H9 (cell line): Measurements from ENCODE around the gene LMBRD2. TPM values are rescaled to one million over a fixed set of nuclear protein-coding genes. Genes with fewer than 3 reads are reported as not detected.

ENCODE experiments used
- DNase-seq: peaks from one replicate; pipeline ENCODE4 v3.0.0-alpha.2; 2017
- H2AFZ ChIP-seq: one replicate; pipeline ENCODE4 v1.6.1; 2013; ENCODE audit warnings: mild to moderate bottlenecking, low read length, control low read depth, moderate library complexity
- H2AK5ac ChIP-seq: 2 replicates; pipeline ENCODE4 v1.6.1; 2013; ENCODE audit warnings: low read length, control low read depth, mixed read lengths; ENCODE audit not compliant: insufficient read length
- H2BK120ac ChIP-seq: one replicate; pipeline ENCODE4 v1.6.1; 2013; ENCODE audit warnings: low read depth, mild to moderate bottlenecking, low read length, control low read depth, inconsistent platforms; ENCODE audit not compliant: poor library complexity, severe bottlenecking
- H2BK12ac ChIP-seq: 2 replicates; pipeline ENCODE4 v1.6.1; 2013; ENCODE audit warnings: low read length, control low read depth, mixed read lengths, low read depth; ENCODE audit not compliant: insufficient read length
- H2BK15ac ChIP-seq: 2 replicates; pipeline ENCODE4 v1.6.1; 2013; ENCODE audit warnings: low read depth, low read length, control low read depth
- H2BK20ac ChIP-seq: one replicate; pipeline ENCODE4 v1.6.1; 2013; ENCODE audit warnings: low read depth, mild to moderate bottlenecking, low read length, control low read depth, inconsistent platforms; ENCODE audit not compliant: poor library complexity, severe bottlenecking
- H2BK5ac ChIP-seq: 2 replicates; pipeline ENCODE4 v1.6.1; 2013; ENCODE audit warnings: low read length, control low read depth, mixed read lengths; ENCODE audit not compliant: insufficient read length
- H3K14ac ChIP-seq: 2 replicates; pipeline ENCODE4 v1.6.1; 2013; ENCODE audit warnings: low read length, control low read depth; ENCODE audit not compliant: insufficient read depth
- H3K18ac ChIP-seq: 2 replicates; pipeline ENCODE4 v1.6.1; 2013; ENCODE audit warnings: low read depth, mild to moderate bottlenecking, mixed read lengths, low read length, control low read depth; ENCODE audit not compliant: insufficient read length
- H3K23ac ChIP-seq: 2 replicates; pipeline ENCODE4 v1.6.1; 2013; ENCODE audit warnings: low read length, control low read depth, mixed read lengths, low read depth; ENCODE audit not compliant: insufficient read length
- H3K23me2 ChIP-seq: 2 replicates; pipeline ENCODE4 v1.6.1; 2013; ENCODE audit warnings: low read depth, mild to moderate bottlenecking, mixed read lengths, low read length, control low read depth; ENCODE audit not compliant: insufficient read length, poor library complexity, severe bottlenecking
- H3K27ac ChIP-seq: 2 replicates; pipeline ENCODE4 v1.5.1; 2013; ENCODE audit warnings: low read length, control low read depth, mixed read lengths, low read depth; ENCODE audit not compliant: insufficient read length
- H3K27me3 ChIP-seq: 2 replicates; pipeline ENCODE4 v1.6.1; 2013; ENCODE audit warnings: low read length, control low read depth, inconsistent platforms; ENCODE audit not compliant: insufficient read depth
- H3K4ac ChIP-seq: 2 replicates; pipeline ENCODE4 v1.6.1; 2013; ENCODE audit warnings: low read depth, mild to moderate bottlenecking, control low read depth, inconsistent platforms, low read length, moderate library complexity
- H3K4me1 ChIP-seq: 2 replicates; pipeline ENCODE4 v1.6.1; 2013; ENCODE audit warnings: low read length, control low read depth, inconsistent platforms; ENCODE audit not compliant: insufficient read depth
- H3K4me2 ChIP-seq: 2 replicates; pipeline ENCODE4 v1.6.1; 2013; ENCODE audit warnings: low read length, control low read depth, mixed read lengths; ENCODE audit not compliant: insufficient read length, insufficient read depth
- H3K56ac ChIP-seq: 2 replicates; pipeline ENCODE4 v1.6.1; 2013; ENCODE audit warnings: low read depth, mild to moderate bottlenecking, mixed read lengths, low read length, control low read depth; ENCODE audit not compliant: insufficient read length
- H3K79me1 ChIP-seq: 2 replicates; pipeline ENCODE4 v1.6.1; 2013; ENCODE audit warnings: low read depth, mild to moderate bottlenecking, moderate library complexity, low read length, control low read depth, inconsistent platforms; ENCODE audit not compliant: insufficient read depth, poor library complexity, severe bottlenecking
- H3K79me2 ChIP-seq: 2 replicates; pipeline ENCODE4 v1.6.1; 2013; ENCODE audit warnings: low read length, control low read depth, inconsistent platforms; ENCODE audit not compliant: insufficient read depth
- H3K9ac ChIP-seq: 2 replicates; pipeline ENCODE4 v1.6.1; 2013; ENCODE audit warnings: low read length, control low read depth, mixed read lengths; ENCODE audit not compliant: insufficient read length; ENCODE audit errors: extremely low read depth
- H3K9me3 ChIP-seq: one replicate; pipeline ENCODE4 v1.6.1; 2013; ENCODE audit warnings: low read depth, low read length, inconsistent platforms; ENCODE audit not compliant: control insufficient read depth
- H3T11ph ChIP-seq: one replicate; pipeline ENCODE4 v1.6.1; 2013; ENCODE audit warnings: mild to moderate bottlenecking, low read length, control low read depth, inconsistent platforms
- H4K20me1 ChIP-seq: one replicate; pipeline ENCODE4 v1.6.1; 2013; ENCODE audit not compliant: control insufficient read depth, insufficient read length, insufficient read depth
- H4K5ac ChIP-seq: 2 replicates; pipeline ENCODE4 v1.6.1; 2013; ENCODE audit warnings: low read depth, mild to moderate bottlenecking, mixed read lengths, low read length, control low read depth; ENCODE audit not compliant: insufficient read length
- H4K8ac ChIP-seq: replicated peaks from 2 replicates; pipeline ENCODE4 v1.6.1; 2013; ENCODE audit warnings: low read length, control low read depth, mixed read lengths, low read depth; ENCODE audit not compliant: insufficient read length
- H4K91ac ChIP-seq: 2 replicates; pipeline ENCODE4 v1.6.1; 2013; ENCODE audit warnings: low read depth, mild to moderate bottlenecking, moderate library complexity, mixed read lengths, low read length, control low read depth; ENCODE audit not compliant: insufficient read length
- H3K27ac Mint-ChIP-seq, 3 experiments: 2 replicates in 2 of 3; 3 replicates in 1 of 3; pipeline ENCODE4 v1.8.0; 2020 to 2021; ENCODE audit warnings: mixed read lengths in 3 of 3, mild to moderate bottlenecking in 1 of 3, moderate library complexity in 1 of 3
- H3K27me3 Mint-ChIP-seq: 2 replicates; pipeline ENCODE4 v1.8.0; 2021; ENCODE audit warnings: low read depth, mild to moderate bottlenecking, moderate library complexity, mixed read lengths
- H3K36me3 Mint-ChIP-seq, 3 experiments: 2 replicates in 2 of 3; 3 replicates in 1 of 3; pipeline ENCODE4 v1.8.0; 2020 to 2021; ENCODE audit warnings: low read depth in 3 of 3, mixed read lengths in 3 of 3; ENCODE audit not compliant: insufficient read depth in 1 of 3
- H3K4me1 Mint-ChIP-seq, 2 experiments: 2 replicates each; pipeline ENCODE4 v1.8.0; 2020; ENCODE audit warnings: mixed read lengths in 2 of 2
- H3K4me3 Mint-ChIP-seq, 2 experiments: 2 replicates in 1 of 2; 3 replicates in 1 of 2; pipeline ENCODE4 v1.8.0; 2020 to 2021; ENCODE audit warnings: mild to moderate bottlenecking in 2 of 2, mixed read lengths in 2 of 2, moderate library complexity in 1 of 2
- H3K9me3 Mint-ChIP-seq, 2 experiments: 2 replicates in 1 of 2; 3 replicates in 1 of 2; pipeline ENCODE4 v1.8.0; 2020; ENCODE audit warnings: mild to moderate bottlenecking in 2 of 2, mixed read lengths in 2 of 2, moderate library complexity in 1 of 2
- WGBS: extraction: QIAGEN DNeasy Blood & Tissue Kit; methylation state at CpG from one replicate; pipeline ENCODE4 v1.1.7; 2013; ENCODE audit warnings: missing lambda C conversion rate, low lambda C conversion rate, mixed read lengths; ENCODE audit not compliant: insufficient read length; ENCODE audit errors: extremely low coverage; 5-methylcytosine and 5-hydroxymethylcytosine counted together
- total RNA-seq: library from RNA; stranded (reverse); gene quantifications from 2 replicates; pipeline ENCODE4 v1.2.1, GENCODE V29; 2021
- TF ChIP-seq, protein P1 (sequence below): fragments of 200-600 bp; sonication (generic); conservative IDR thresholded peaks from 3 replicates; pipeline ENCODE4 v1.8.0; 2021; ENCODE audit warnings: antibody characterized with exemption, mild to moderate bottlenecking

The LMBRD2 gene
- total RNA-seq, 1 experiment from 2014 or later = 5.3 TPM

DNA sequence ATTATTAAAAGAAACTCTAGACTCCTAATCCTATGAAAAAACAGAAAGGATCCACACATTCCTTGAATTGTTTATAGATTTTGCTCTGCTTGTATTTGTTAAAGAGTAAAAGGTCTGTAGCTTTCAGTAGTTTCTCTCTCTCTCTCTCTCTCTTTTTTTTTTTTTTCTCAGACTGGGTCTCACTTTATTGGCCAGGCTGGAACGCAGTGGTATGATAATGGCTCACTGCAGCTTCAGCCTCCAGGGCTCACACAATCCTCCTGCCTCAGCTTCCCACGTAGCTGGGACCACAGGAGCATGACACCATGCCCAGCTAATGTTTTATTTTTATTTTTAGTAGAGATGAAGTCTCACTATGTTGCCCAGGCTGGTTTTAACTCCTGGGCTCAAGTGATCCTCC lies 94.3 kb downstream of the LMBRD2 start:
- Histone ChIP-seq H3K79me1 (no peaks in the 10 kb centered on the region), H2AFZ (no peak overlapping the region), H3K4ac (no peak overlapping the region), H3K18ac (no peak overlapping the region), H3K27ac (no peak overlapping the region), H3K27me3 (no peaks in the 10 kb centered on the region), H3K23ac (no peak overlapping the region), H2AK5ac (no peak overlapping the region), H3K4me1 (no peaks in the 10 kb centered on the region), H3K23me2 (no peaks in the 10 kb centered on the region), H4K8ac (no peak overlapping the region), H3K4me2 (no peak overlapping the region), H3K9ac (no peak overlapping the region), H3K56ac (no peak overlapping the region), H4K91ac (no peak overlapping the region), H3K9me3 (no peaks in the 10 kb centered on the region), H4K5ac (no peak overlapping the region), H2BK5ac (no peak overlapping the region), H2BK20ac (no peak overlapping the region), H3T11ph (no peak overlapping the region), H2BK12ac (no peak overlapping the region), H2BK15ac (no peak overlapping the region), H4K20me1 (no peaks in the 10 kb centered on the region), H3K14ac (no peak overlapping the region), H3K79me2 (no peaks in the 10 kb centered on the region), H2BK120ac (no peak overlapping the region)
- no peaks in the 10 kb centered on the region for H3K4me1 Mint-ChIP-seq
- peaks cover 0 to under 1% of the 10 kb centered on the region in 2 experiments; a peak in 1 of 5 replicates for H3K9me3 Mint-ChIP-seq
- TF ChIP-seq, protein P1, sequence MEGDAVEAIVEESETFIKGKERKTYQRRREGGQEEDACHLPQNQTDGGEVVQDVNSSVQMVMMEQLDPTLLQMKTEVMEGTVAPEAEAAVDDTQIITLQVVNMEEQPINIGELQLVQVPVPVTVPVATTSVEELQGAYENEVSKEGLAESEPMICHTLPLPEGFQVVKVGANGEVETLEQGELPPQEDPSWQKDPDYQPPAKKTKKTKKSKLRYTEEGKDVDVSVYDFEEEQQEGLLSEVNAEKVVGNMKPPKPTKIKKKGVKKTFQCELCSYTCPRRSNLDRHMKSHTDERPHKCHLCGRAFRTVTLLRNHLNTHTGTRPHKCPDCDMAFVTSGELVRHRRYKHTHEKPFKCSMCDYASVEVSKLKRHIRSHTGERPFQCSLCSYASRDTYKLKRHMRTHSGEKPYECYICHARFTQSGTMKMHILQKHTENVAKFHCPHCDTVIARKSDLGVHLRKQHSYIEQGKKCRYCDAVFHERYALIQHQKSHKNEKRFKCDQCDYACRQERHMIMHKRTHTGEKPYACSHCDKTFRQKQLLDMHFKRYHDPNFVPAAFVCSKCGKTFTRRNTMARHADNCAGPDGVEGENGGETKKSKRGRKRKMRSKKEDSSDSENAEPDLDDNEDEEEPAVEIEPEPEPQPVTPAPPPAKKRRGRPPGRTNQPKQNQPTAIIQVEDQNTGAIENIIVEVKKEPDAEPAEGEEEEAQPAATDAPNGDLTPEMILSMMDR = no peak
- H3K36me3 Mint-ChIP-seq = peaks cover under 1 to 3% (median 2%) of the 10 kb centered on the region in 3 experiments; a peak in 4 of 7 replicates
- H3K4me3 Mint-ChIP-seq = no peak overlapping the region
- no peak for DNase-seq
- no CpG with 5 or more reads among the region's 2 CpGs for WGBS
- no peak overlapping the region for H3K27ac Mint-ChIP-seq
- H3K27me3 Mint-ChIP-seq = no peaks in the 10 kb centered on the region
